Stimulated activated CD4-positive, alpha-beta T cell treated with anti-CD3 and anti-CD28 coated beads, Interleukin-2, amount 100 ng/mL, for 48 hours (primary cell): ENCODE results near the gene RNF4.
"Not testable (repeated sequence)": the region's sequence is repeated elsewhere in the genome, so short reads cannot be mapped to it uniquely, and the experiment has no call there.

ENCODE experiments used
- DNase-seq, 2 donors: peaks; one replicate each; pipeline ENCODE4 v3.0.0-alpha.2; 2020

RNF4 gene

GRCh38 chr4:2537011-2537830 is 68.3 kb downstream of the RNF4 start:
- peak; percentile 36 to 50 for DNase-seq

- DNase-seq, result not testable (repeated sequence)
These were observed 74.8 kb downstream of the RNF4 start for GRCh38 chr4:2543580-2544191.

- DNase-seq, result no peak
These were observed 76.6 kb downstream of the RNF4 start for GRCh38 chr4:2545321-2546013.

- no peak for DNase-seq
These were observed 77.4 kb downstream of the RNF4 start for GRCh38 chr4:2546286-2546823.

GRCh38 chr4:2546961-2547691 is 78.2 kb downstream of the RNF4 start:
- not testable (repeated sequence) for DNase-seq

GRCh38 chr4:2551118-2551517 is 82.2 kb downstream of the RNF4 start:
- DNase-seq, result no peak

- DNase-seq, result no peak
These were observed 83.9 kb downstream of the RNF4 start for GRCh38 chr4:2552806-2553205.

- no peak for DNase-seq
These were observed 89.4 kb downstream of the RNF4 start for GRCh38 chr4:2558301-2558700.

GRCh38 chr4:2560167-2560566 is 91.3 kb downstream of the RNF4 start:
- DNase-seq, result no peak
